Choroid plexus epithelial cell (primary cell): ENCODE measurements around the gene CREG2.

Experiments
- DNase-seq: peaks from one replicate; pipeline ENCODE4 v3.0.0-alpha.2; 2010; ENCODE audit warnings: low read depth
- H3K4me3 ChIP-seq: 2 replicates; pipeline ENCODE4 v1.5.1; 2011; ENCODE audit warnings: low read depth, mild to moderate bottlenecking, control low read depth, low read length, moderate library complexity
- CTCF ChIP-seq: conservative IDR thresholded peaks from 2 replicates; pipeline ENCODE4 v1.5.1; 2011; ENCODE audit warnings: low read depth, mild to moderate bottlenecking, control low read depth, inconsistent platforms, low read length, moderate library complexity

The CREG2 gene, protein sequence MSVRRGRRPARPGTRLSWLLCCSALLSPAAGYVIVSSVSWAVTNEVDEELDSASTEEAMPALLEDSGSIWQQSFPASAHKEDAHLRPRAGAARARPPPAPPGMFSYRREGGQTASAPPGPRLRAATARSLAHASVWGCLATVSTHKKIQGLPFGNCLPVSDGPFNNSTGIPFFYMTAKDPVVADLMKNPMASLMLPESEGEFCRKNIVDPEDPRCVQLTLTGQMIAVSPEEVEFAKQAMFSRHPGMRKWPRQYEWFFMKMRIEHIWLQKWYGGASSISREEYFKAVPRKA

GRCh38 chr2:101387151-101387834 is at the start of gene CREG2:
TSS of gene CREG2 (minus strand) at chr2:101387503. CDS start at chr2:101387457, 46 bp downstream.
- peak; percentile 46 for TF ChIP-seq CTCF
- DNase-seq = peak; percentile 56
- H3K4me3 ChIP-seq = peak within 1 kb of the TSS; percentile 52

DNA sequence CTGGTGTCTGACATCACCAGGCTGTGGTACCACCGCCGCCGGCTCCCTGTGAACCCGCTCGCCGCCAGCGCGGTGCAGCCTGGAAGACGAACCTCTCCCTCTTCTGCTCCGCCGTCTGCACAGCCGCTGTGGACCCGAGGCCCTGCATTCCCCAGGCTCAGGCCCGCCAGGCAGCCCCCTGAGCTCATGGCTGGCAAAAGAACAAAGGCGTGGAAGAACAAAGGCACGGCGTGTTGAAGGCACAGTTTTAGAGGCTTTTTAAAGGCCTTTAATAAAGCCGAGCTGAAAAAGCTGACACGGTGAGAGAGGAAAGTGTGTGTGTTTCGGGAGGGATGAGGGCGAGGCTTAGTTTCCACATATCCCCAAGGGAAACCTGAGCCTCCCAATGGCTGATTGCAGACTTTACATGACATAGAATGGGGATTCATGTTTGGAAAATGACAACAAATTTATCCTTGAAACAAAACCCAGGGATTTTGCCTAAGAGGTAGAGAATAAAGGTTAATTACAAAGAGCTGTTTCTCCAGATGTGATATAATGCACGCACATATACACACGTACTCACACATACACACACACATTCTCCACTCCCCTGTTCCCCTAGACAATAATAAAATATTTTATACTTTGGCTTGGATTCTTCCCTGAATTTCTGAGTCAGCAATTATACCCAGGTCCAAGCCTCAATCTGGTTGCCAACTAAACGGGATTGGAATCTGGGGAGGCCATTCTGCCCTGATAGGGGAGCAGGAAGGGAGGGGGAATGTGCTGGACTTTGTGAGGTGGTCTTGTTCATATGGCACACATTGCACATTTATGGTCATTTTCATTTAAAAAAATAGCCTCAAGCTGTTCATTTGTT is 47.9 kb upstream of the CREG2 start:
- peak; percentile 54 for DNase-seq
- peak overlapping the region; percentile 45 for H3K4me3 ChIP-seq
- TF ChIP-seq CTCF = no peak

GRCh38 chr2:101433465-101433864 is 46.2 kb upstream of the CREG2 start:
- no peak for DNase-seq
- H3K4me3 ChIP-seq = no peak overlapping the region
- no peak for TF ChIP-seq CTCF

DNA sequence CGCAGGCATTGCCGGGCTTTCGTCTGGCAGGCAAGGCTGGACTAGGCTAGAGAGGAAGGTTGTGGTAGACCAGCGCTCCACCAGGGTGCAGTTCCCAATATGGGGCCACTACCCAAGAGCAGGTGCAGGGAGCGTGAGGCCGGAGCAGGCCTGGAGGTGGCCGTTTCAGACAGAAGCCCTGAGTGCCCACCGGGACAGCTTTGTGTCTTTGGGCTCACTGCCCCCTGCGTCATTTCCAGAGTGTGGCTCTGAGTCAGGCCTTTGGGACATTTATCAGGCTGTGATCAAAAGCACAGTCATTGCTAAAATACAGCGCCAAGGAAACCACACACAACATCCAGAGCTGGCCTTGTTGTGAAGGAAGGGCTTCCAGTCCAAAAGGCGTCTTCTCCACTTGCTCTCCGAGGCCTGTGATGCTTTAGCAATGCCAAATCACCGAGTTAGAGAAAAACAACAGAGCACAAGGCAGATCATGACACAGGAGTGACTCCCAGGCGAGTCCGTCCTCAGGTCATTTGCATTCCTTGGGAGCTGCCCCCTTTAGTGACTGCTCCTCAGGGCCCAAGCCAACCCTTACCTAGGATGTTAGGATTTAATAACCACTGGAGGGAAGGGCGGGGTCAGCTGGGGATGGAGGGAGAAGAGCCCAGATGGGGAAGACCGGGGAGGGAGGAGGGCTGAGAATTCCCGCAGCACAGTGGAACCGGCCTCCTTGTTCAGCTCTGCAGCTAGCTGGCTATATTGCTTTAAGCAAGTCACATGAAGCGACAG is 45.3 kb upstream of the CREG2 start:
- H3K4me3 ChIP-seq = no peak overlapping the region
- no peak for TF ChIP-seq CTCF
- DNase-seq = no peak

- no peak for DNase-seq
- no peak for TF ChIP-seq CTCF
- no peak overlapping the region for H3K4me3 ChIP-seq
Measured at GRCh38 chr2:101431486-101431885, 44.2 kb upstream of the CREG2 start.

DNA sequence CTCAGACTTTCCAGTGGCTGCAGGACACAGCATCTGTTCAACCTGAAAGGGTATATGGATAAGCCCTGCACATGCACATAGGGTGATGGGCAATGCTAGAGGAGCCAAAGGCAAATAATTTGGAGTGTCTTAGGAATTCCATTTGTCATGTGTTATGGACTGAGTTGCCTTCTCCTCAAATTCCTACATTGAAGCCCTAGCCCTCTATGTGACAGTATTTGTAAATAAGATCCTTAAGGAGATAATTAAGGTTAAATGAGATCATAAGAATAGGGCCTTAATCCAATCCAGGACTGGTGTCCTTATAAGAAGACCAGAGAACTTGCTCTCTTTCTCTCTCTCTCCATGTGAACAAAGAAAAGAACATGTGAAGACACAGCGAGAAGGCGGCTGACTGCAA is 42.9 kb upstream of the CREG2 start:
- TF ChIP-seq CTCF = no peak
- no peak overlapping the region for H3K4me3 ChIP-seq
- no peak for DNase-seq
